IMR-90 (cell line): ENCODE measurements around the gene SIX4.

ENCODE experiments used
- CEBPB ChIP-seq: IDR thresholded peaks from 2 replicates; pipeline ENCODE4 v1.6.1; 2012; ENCODE audit warnings: low read depth, low read length, improper control_type of control experiment
- CHD1 ChIP-seq: IDR thresholded peaks from 2 replicates; pipeline ENCODE4 v1.6.1; 2012; ENCODE audit warnings: low read depth, low read length, improper control_type of control experiment
- MAFK ChIP-seq: IDR thresholded peaks from 2 replicates; pipeline ENCODE4 v1.6.1; 2012; ENCODE audit warnings: low read depth, low read length, improper control_type of control experiment
- MXI1 ChIP-seq: IDR thresholded peaks from 2 replicates; pipeline ENCODE4 v1.6.1; 2012; ENCODE audit warnings: low read depth, mild to moderate bottlenecking, low read length, moderate library complexity, borderline replicate concordance
- POLR2A ChIP-seq: IDR thresholded peaks from 2 replicates; pipeline ENCODE4 v1.6.1; 2012; ENCODE audit warnings: mild to moderate bottlenecking, low read depth, low read length
- RAD21 ChIP-seq: IDR thresholded peaks from 2 replicates; pipeline ENCODE4 v1.6.1; 2012; ENCODE audit warnings: low read length, improper control_type of control experiment
- RFX5 ChIP-seq: IDR thresholded peaks from 2 replicates; pipeline ENCODE4 v1.8.0; 2012; ENCODE audit warnings: low read depth, mild to moderate bottlenecking, low read length, moderate library complexity
- TF ChIP-seq, protein P1 (sequence below): conservative IDR thresholded peaks from 2 replicates; pipeline ENCODE4 v1.5.1; 2012; ENCODE audit warnings: mild to moderate bottlenecking, low read depth, low read length, improper control_type of control experiment
- TF ChIP-seq, protein P2 (sequence below): fragments of 150-350 bp; IDR thresholded peaks from 2 replicates; pipeline ENCODE4 v1.6.1; 2016; ENCODE audit warnings: low read depth, mild to moderate bottlenecking, low read length, moderate library complexity, borderline replicate concordance

DNA sequence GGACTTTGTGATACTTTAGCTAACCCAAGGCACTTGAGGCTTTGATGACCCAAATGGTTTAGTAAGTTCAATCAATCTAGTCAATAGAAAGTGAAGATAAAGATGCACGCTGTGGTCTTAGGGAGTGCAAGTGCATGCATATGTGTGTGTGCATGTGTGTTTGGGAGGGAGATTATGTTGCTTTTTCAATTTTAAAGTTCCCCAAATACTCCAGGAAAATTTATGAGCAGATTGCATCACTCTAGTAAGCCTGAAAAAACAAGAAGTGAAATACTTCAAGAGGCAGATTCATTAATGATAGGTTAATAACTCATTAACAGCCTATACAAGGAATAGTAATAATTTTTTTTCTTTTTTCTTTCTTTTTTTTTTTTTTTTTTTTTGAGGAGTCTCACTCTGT lies 62.4 kb downstream of the SIX4 start:
- TF ChIP-seq MAFK (no peak), CHD1 (no peak), MXI1 (no peak), RFX5 (no peak), CEBPB (peak; percentile 25; the same call in 1 of the 2 replicates), RAD21 (no peak), POLR2A (no peak)
- TF ChIP-seq, protein P1, sequence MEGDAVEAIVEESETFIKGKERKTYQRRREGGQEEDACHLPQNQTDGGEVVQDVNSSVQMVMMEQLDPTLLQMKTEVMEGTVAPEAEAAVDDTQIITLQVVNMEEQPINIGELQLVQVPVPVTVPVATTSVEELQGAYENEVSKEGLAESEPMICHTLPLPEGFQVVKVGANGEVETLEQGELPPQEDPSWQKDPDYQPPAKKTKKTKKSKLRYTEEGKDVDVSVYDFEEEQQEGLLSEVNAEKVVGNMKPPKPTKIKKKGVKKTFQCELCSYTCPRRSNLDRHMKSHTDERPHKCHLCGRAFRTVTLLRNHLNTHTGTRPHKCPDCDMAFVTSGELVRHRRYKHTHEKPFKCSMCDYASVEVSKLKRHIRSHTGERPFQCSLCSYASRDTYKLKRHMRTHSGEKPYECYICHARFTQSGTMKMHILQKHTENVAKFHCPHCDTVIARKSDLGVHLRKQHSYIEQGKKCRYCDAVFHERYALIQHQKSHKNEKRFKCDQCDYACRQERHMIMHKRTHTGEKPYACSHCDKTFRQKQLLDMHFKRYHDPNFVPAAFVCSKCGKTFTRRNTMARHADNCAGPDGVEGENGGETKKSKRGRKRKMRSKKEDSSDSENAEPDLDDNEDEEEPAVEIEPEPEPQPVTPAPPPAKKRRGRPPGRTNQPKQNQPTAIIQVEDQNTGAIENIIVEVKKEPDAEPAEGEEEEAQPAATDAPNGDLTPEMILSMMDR, result no peak
- TF ChIP-seq, protein P2, sequence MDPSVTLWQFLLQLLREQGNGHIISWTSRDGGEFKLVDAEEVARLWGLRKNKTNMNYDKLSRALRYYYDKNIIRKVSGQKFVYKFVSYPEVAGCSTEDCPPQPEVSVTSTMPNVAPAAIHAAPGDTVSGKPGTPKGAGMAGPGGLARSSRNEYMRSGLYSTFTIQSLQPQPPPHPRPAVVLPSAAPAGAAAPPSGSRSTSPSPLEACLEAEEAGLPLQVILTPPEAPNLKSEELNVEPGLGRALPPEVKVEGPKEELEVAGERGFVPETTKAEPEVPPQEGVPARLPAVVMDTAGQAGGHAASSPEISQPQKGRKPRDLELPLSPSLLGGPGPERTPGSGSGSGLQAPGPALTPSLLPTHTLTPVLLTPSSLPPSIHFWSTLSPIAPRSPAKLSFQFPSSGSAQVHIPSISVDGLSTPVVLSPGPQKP, result no peak
